Cardiac fibroblast (primary cell): ENCODE data around the gene PTRHD1.

Experiments used
- DNase-seq, 2 donors: peaks; one replicate each; pipeline versions ENCODE4 v3.0.0 to v3.0.0-alpha.2; 2010; ENCODE audit warnings: low read depth in 2 of 2
- H3K4me3 ChIP-seq, 2 donors: replicated peaks in 1 of 2; 1 replicate in 1 of 2; 2 replicates in 1 of 2; pipeline ENCODE4 v1.5.1; 2011; ENCODE audit warnings: low read depth in 2 of 2, low read length in 2 of 2, mild to moderate bottlenecking in 2 of 2, moderate library complexity in 1 of 2
- CTCF ChIP-seq: IDR thresholded peaks from one replicate; pipeline ENCODE4 v1.5.1; 2011; ENCODE audit warnings: low read depth, mild to moderate bottlenecking, low read length, inconsistent platforms

The PTRHD1 gene

GRCh38 chr2:24832931-24833701 is 39.9 kb upstream of the PTRHD1 start:
- DNase-seq = no peak
- no peak overlapping the region for H3K4me3 ChIP-seq
- TF ChIP-seq CTCF = no peak

GRCh38 chr2:24832521-24832920 is 39.3 kb upstream of the PTRHD1 start:
- TF ChIP-seq CTCF = no peak
- no peak for DNase-seq
- no peak overlapping the region for H3K4me3 ChIP-seq

GRCh38 chr2:24832073-24832461 is 38.9 kb upstream of the PTRHD1 start:
- TF ChIP-seq CTCF = no peak
- no peak for DNase-seq
- no peak overlapping the region for H3K4me3 ChIP-seq

GRCh38 chr2:24831221-24832072 is 38.3 kb upstream of the PTRHD1 start:
- DNase-seq = no peak
- H3K4me3 ChIP-seq = no peak overlapping the region
- no peak for TF ChIP-seq CTCF

- no peak overlapping the region for H3K4me3 ChIP-seq
- no peak for TF ChIP-seq CTCF
- no peak for DNase-seq
Observed at GRCh38 chr2:24830786-24831185, 37.6 kb upstream of the PTRHD1 start.

- peak; percentile 59 for DNase-seq
- H3K4me3 ChIP-seq = no peak overlapping the region
- peak; percentile 18 for TF ChIP-seq CTCF
Observed at GRCh38 chr2:24830351-24830750, 37.2 kb upstream of the PTRHD1 start.
